Epithelial cell of proximal tubule (primary cell): Measurements from ENCODE around the gene TXK. TPM values are rescaled to one million over a fixed set of nuclear protein-coding genes. Genes with fewer than 3 reads are reported as not detected.

Experiments
- DNase-seq: peaks from one replicate; pipeline ENCODE4 v3.0.0-alpha.2; 2011; ENCODE audit warnings: low read depth
- H3K4me3 ChIP-seq: 2 replicates; pipeline ENCODE4 v1.5.1; 2011; ENCODE audit warnings: low read depth, mild to moderate bottlenecking, low read length
- total RNA-seq: library from RNA; depleted of rRNA; stranded (reverse); fragments of >200 nt; gene quantifications from 2 replicates; pipeline ENCODE4 v1.2.3, GENCODE V29; 2015
- TF ChIP-seq, protein P1 (sequence below): conservative IDR thresholded peaks from 2 replicates; pipeline ENCODE4 v1.5.1; 2012; ENCODE audit warnings: low read depth, mild to moderate bottlenecking, low read length

TXK gene
- total RNA-seq, 1 donor from 2014 or later = 2.0 TPM

- no peak for DNase-seq
- TF ChIP-seq, protein P1, sequence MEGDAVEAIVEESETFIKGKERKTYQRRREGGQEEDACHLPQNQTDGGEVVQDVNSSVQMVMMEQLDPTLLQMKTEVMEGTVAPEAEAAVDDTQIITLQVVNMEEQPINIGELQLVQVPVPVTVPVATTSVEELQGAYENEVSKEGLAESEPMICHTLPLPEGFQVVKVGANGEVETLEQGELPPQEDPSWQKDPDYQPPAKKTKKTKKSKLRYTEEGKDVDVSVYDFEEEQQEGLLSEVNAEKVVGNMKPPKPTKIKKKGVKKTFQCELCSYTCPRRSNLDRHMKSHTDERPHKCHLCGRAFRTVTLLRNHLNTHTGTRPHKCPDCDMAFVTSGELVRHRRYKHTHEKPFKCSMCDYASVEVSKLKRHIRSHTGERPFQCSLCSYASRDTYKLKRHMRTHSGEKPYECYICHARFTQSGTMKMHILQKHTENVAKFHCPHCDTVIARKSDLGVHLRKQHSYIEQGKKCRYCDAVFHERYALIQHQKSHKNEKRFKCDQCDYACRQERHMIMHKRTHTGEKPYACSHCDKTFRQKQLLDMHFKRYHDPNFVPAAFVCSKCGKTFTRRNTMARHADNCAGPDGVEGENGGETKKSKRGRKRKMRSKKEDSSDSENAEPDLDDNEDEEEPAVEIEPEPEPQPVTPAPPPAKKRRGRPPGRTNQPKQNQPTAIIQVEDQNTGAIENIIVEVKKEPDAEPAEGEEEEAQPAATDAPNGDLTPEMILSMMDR = no peak
These were observed 14.4 kb downstream of the TXK start for GRCh38 chr4:48119646-48120045.

DNA sequence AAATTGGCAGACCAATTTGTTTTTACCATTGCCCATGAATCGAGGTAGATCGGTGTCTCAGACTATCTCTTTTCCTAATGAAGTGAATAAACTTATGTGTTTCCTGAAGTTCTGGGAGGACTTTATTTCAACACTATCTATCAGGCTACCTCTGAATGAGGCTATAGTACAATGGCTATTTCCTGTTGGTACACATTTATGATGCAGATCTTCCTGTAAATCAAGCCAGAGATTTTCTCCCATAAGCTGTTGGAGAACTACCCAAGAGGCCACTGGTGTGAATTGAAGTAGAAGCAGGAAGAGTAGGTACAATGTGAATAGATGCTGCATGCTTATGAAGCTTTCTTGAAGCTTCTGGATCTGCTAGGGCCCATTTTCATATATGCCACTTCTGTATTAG, 16.0 kb downstream of the TXK start:
- no peak overlapping the region for H3K4me3 ChIP-seq
- TF ChIP-seq, protein P1 = no peak
- DNase-seq = no peak

More at GRCh38 chr4:48119646-48120045, 14.4 kb downstream of the TXK start:
- H3K4me3 ChIP-seq = no peak overlapping the region

- H3K4me3 ChIP-seq = no peak overlapping the region
- no peak for DNase-seq
- TF ChIP-seq, protein P1 = no peak
These were observed 17.5 kb downstream of the TXK start for GRCh38 chr4:48116582-48116981.

DNA sequence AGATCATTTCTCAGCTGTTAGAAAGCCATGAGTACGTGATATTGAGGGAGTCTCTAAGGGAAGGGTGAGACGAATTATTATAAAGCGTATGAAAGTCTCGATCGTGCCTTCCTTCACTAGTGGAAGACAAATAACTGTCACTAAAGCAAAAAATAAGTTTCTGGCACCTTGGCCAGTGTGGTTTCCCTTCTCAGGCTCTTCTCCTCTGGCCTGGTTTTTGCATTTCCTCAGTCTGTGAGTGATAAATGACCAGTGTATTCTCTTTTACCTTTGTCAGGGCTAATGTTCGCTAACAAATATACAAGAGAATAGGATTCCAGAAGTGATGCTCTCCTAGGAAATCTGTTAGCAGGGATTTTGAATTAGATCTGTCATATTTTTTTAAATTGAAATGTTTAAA, 19.6 kb downstream of the TXK start:
- H3K4me3 ChIP-seq = no peak overlapping the region
- TF ChIP-seq, protein P1 = no peak

DNA sequence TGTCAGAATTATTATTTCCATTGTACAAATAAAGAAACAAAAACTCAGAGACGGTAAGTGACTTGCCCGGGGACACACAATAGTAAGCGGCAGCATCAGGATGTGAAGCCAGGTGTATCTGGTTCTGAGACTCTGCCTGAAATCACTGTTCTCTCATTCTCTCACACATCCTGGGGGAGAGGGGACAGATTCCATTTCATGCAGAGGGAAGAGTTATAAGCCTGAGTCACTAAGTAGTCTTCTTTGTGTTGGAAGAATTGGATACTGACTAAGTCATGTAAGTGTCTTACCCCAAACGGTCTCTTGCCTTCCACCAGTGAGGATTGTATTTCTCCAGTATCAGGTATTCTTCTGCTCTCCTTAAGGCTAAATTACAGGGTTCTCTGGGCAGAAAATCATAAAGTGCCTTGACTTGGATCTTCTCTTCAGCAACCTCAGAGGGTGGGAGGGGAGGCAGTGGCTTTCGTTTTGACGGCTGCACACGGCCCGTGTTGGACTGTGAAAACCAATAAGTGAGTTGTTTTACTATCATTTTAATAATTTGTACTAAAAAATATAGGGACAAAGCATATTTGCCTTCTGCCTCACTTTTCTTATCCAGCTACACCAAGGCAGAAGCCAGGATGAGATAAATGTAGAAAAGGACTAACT, 21.9 kb downstream of the TXK start:
- DNase-seq = no peak
- no peak overlapping the region for H3K4me3 ChIP-seq
- TF ChIP-seq, protein P1 = no peak

More for the DNA sequence above, 19.6 kb downstream of the TXK start:
- no peak for DNase-seq

DNA sequence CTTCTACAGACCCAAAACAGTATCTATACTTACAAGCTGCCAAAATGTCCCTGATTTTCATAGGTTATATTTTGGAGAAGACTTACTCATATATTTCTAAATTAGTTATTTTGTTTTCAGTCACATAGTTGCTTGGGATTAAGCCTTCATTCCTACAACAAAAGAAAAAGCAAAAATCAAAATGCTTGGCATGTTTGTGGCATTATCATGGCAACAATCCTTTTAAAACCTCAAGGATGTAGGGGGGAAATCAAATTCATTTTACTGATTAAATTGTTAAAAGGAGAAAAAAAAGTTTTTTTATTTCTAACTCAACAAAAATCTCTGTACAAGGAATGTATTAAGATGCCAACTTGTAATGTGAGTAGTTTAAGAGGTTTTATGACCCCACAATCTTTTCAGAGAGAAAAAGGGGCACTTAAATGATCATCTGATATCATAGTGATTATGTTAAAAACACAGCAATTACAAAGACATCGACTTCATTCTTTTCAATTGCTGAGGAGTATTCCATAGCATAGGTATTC, 23.5 kb downstream of the TXK start:
- no peak for DNase-seq
- no peak overlapping the region for H3K4me3 ChIP-seq
- TF ChIP-seq, protein P1 = no peak
